GM12873 (cell line): ENCODE data around the gene RNASE1.

Experiments used
- TF ChIP-seq, protein P1 (sequence below): IDR thresholded peaks from 2 replicates; pipeline ENCODE4 v1.5.1; 2012; ENCODE audit warnings: low read depth, mild to moderate bottlenecking, moderate library complexity, low read length, control low read depth; ENCODE audit not compliant: insufficient read depth; ENCODE audit errors: missing control alignments

The RNASE1 gene

DNA sequence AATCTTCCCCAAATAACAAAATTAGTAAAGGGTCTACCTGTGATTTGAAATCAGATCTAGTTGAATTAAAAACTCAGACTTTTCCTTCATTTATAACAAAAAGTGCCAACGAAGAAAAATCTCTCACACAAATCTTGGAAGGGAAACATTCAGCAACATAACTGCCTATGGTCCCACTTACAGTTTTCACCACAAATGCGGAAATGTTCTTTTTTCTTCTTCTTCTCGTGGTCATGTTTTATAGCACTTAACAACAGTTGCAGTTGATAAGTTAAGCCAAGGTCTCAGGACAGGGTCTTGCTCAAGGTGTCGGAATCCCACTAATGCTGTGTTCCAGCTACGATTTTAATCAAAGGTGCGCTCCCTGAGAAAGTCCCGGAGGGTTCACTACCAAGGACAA, 11.5 kb downstream of the RNASE1 start:
- TF ChIP-seq, protein P1, sequence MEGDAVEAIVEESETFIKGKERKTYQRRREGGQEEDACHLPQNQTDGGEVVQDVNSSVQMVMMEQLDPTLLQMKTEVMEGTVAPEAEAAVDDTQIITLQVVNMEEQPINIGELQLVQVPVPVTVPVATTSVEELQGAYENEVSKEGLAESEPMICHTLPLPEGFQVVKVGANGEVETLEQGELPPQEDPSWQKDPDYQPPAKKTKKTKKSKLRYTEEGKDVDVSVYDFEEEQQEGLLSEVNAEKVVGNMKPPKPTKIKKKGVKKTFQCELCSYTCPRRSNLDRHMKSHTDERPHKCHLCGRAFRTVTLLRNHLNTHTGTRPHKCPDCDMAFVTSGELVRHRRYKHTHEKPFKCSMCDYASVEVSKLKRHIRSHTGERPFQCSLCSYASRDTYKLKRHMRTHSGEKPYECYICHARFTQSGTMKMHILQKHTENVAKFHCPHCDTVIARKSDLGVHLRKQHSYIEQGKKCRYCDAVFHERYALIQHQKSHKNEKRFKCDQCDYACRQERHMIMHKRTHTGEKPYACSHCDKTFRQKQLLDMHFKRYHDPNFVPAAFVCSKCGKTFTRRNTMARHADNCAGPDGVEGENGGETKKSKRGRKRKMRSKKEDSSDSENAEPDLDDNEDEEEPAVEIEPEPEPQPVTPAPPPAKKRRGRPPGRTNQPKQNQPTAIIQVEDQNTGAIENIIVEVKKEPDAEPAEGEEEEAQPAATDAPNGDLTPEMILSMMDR = no peak

DNA sequence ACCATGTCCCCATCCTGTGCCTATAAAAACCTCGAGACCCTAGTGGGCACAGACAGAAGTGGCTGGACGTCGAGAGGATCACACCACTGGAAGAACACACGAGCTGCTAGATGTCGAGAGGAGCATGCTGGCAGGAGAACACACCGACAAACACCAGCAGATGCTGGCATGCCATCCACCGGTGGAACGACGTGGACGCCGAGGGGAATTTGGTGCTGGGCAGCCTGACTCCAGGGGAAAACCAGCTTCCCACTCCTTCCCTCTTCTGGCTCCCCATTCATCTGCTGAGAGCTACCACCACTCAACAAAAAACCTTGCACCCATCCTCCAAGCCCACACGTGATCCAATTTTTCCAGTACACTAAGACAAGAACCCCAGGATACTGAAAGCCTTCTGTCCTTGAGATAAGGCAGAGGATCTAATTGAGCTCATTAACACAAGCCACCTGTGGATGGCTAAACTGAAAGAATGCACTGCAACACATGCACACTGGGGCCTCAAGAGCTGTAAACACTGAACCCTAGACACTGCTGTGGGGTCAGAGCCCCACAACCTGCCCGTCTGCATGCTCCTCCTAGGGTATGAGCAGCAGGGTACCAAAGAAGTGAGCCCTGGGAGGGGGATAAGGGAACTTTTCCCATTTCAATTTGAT, 12.1 kb downstream of the RNASE1 start:
- TF ChIP-seq, protein P1 = no peak

DNA sequence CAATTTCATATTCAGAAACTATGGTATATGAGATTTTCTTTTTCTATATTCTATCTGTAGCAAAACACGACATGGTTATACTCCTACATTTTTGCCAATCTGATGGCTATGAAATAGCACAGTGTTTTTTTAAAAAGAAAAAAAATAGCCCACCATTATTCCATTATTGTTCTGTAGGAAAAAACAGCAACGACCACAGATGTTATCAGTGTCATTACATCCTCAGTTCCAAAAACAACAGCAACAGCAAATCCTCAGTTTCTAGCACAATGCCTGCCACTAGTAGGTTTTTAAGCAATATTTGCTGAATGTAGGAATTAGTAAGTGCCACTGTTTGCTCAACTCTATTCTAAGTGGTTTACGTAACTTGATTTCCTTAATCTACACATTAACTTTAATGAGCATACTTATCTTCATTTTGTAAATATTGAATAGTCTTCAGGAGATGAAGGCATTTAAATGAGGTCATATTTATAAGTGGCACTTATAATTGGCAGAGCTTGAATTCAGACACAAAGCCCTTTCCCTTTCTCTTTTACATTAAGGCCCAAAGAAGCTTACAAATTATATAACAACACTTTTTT, 13.3 kb downstream of the RNASE1 start:
- TF ChIP-seq, protein P1 = no peak

DNA sequence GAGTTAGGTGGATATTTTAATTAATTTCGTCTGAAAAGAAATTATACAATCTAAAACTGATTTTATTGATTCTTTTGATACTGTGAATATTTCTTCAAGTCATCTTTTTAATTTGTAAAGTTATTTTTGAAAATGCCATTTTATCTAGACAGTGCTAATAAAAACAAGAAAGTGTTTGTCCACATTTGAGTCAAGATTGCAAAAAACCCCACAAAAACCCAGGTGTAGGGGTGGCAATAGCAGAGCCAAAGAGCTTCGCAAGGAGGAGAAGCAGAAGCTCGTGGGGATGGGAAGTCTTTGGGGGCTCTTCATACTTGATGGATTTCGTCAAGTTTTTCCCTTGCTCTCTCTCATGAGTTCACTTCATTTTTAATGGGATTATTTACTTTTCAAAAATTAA, 15.6 kb downstream of the RNASE1 start:
- TF ChIP-seq, protein P1 = no peak

DNA sequence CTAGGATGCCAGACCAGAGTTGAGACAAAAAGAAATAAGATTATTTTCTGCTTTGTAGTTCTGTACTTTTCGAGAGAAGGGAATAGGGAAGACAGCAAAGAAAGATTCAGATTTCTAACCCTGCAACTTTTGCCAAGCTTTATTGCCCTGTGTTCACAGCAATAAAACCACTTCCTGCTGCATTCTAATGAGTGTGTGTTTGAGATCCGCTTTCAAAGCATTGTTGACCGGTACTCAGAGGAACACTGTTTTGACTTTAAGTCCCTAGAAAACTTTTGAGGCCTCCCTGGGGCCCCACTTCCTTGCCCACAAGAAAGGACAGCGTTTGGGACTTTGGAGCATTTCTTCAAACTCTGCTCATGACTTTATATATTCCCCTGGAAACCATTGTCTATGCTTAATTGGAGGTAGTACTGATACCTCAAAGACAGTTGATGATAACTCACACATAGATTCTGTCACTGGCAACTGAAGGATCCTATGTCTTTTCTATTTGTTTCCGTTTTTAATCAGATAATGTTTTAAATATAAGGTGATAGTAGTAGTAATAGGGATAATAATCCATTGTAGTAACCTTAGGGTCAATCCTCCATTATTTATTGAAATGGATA, 20.3 kb downstream of the RNASE1 start:
- TF ChIP-seq, protein P1 = no peak

DNA sequence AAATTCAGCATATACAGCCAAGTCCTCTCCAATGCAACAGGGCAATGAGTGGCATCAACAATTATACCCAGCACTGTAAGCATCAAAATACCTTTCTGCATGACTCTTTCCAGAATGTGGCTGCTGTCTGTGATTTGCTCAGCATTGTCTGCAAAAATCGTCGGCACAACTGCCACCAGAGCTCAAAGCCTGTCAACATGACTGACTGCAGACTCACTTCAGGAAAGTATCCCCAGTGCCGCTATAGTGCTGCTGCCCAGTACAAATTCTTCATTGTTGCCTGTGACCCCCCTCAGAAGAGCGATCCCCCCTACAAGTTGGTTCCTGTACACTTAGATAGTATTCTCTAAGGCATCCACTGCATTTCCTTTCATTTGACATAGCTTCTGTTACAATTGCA, 20.8 kb downstream of the RNASE1 start:
- TF ChIP-seq, protein P1 = no peak

DNA sequence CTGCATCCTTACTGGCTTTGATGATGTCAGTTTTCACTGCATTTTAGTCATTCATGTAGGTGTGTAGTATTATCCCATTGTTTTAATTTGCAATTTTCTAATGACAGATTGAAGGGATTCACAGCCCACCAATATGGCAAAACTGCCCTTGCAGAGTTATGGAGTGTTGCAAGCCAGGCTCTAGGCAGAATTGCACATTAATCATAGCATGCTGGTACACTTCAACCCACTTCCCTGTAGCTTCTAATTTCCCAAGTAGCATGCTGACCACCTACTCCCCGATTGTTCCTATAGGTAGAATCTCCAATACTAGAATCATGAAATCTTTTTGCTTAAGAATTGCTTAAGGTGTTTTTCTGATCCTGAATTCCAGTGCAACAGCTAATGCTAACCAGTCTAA, 26.7 kb downstream of the RNASE1 start:
- TF ChIP-seq, protein P1 = no peak
